Smooth muscle cell (in vitro differentiated cells): ENCODE results near the gene SLC7A6OS. TPM values are rescaled to one million over a fixed set of nuclear protein-coding genes. Genes with fewer than 3 reads are reported as not detected.

ENCODE experiments used
- DNase-seq: peaks from one replicate; lab custom pipeline; 2025; ENCODE audit not compliant: unreplicated experiment; lab: John Stamatoyannopoulos, UW
- H2AFZ ChIP-seq: fragments of 200-600 bp; sonication (generic); 2 replicates; pipeline ENCODE4 v1.6.0; 2016; ENCODE audit warnings: antibody characterized with exemption, low read depth, mild to moderate bottlenecking
- H3F3A ChIP-seq: fragments of 200-600 bp; sonication (generic); 2 replicates; pipeline ENCODE4 v1.6.0; 2017; ENCODE audit warnings: antibody characterized with exemption, low read depth
- H3K27ac ChIP-seq: fragments of 200-600 bp; sonication (generic); 2 replicates; pipeline ENCODE4 v1.5.1; 2016; ENCODE audit warnings: low read depth, mild to moderate bottlenecking
- H3K27me3 ChIP-seq: fragments of 200-600 bp; sonication (generic); 2 replicates; pipeline ENCODE4 v1.6.1; 2016; ENCODE audit warnings: low read depth, mild to moderate bottlenecking
- H3K36me3 ChIP-seq: fragments of 200-600 bp; sonication (generic); 2 replicates; pipeline ENCODE4 v1.5.1; 2016; ENCODE audit warnings: low read depth
- H3K4me1 ChIP-seq: fragments of 200-600 bp; sonication (generic); 2 replicates; pipeline ENCODE4 v1.5.1; 2016; ENCODE audit warnings: low read depth
- H3K4me2 ChIP-seq: fragments of 200-600 bp; sonication (generic); 2 replicates; pipeline ENCODE4 v1.6.0; 2016; ENCODE audit warnings: mild to moderate bottlenecking
- H3K4me3 ChIP-seq: fragments of 200-600 bp; sonication (generic); 2 replicates; pipeline ENCODE4 v1.5.1; 2016; ENCODE audit warnings: mild to moderate bottlenecking
- H3K79me2 ChIP-seq: fragments of 200-600 bp; sonication (generic); 2 replicates; pipeline ENCODE4 v1.6.0; 2016; ENCODE audit warnings: low read depth, mild to moderate bottlenecking
- H3K9ac ChIP-seq: fragments of 200-600 bp; sonication (generic); 2 replicates; pipeline ENCODE4 v1.6.0; 2016; ENCODE audit warnings: low read depth
- H3K9me3 ChIP-seq: fragments of 200-600 bp; sonication (generic); replicated peaks from 2 replicates; pipeline ENCODE4 v1.5.1; 2016; ENCODE audit warnings: low read depth
- H4K20me1 ChIP-seq: fragments of 200-600 bp; sonication (generic); 2 replicates; pipeline ENCODE4 v1.6.0; 2016; ENCODE audit warnings: low read depth
- WGBS: methylation state at CpG from one replicate; pipeline ENCODE4 v1.1.7; 2016; ENCODE audit warnings: low lambda C conversion rate; 5-methylcytosine and 5-hydroxymethylcytosine counted together
- polyA plus RNA-seq: library from polyadenylated mRNA; unstranded; fragments of >200 nt; fragmentation: Nextera tagmentation; extraction: Ambion mirVana; gene quantifications from 2 replicates; pipeline ENCODE4 v1.2.1, GENCODE V29; 2016
- total RNA-seq: library from RNA; depleted of rRNA; stranded (reverse); fragments of >200 nt; gene quantifications from 2 replicates; pipeline ENCODE4 v1.2.3, GENCODE V29; 2014
- TF ChIP-seq, protein P1 (sequence below): fragments of 200-600 bp; sonication (generic); IDR thresholded peaks from 2 replicates; pipeline ENCODE4 v1.5.1; 2017; ENCODE audit warnings: borderline replicate concordance, mild to moderate bottlenecking, antibody characterized with exemption; ENCODE audit not compliant: insufficient read depth, poor library complexity, severe bottlenecking

SLC7A6OS gene
- total and polyA plus RNA-seq, 2 experiments from 2014 or later = 9.6 to 13.9 TPM

DNA sequence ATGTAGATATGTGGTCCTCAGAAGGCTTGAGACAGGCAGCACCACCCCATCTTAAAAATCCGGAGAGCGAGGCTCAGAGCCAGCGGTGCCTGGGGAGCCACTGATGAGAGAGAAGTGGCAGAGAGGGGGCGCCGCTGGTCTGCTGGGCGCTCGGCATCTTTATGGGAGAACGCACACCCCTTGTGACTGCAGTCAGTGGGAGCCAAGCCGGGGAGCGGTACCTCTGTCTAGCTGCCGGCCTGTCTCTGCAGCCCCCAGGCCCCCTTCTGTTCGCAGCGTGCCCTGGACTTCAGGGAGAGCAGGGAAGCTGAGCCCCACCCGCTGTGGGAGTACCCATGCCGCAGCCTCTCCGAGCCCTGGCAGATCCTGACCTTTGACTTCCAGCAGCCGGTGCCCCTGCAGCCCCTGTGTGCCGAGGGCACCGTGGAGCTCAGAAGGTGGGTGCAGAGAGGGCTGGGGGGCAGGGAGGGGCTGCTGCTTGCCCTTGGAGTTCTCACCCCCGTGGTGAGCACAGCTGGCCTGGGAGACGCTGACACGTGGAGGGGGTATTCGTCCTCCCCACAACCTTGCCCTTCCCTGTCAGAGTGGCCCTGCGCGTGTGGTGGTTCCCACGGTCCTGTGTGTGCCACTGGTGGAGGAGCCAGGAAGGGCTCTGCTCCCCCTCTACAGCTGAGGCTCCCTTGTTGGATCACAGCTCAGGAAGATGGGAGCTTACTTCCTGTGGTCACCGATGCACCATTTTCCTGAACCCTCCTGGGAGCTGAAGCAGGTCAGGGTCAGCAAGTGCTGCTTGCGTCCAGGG, 44.9 kb upstream of the SLC7A6OS start:
- Histone ChIP-seq H3K4me1 (no peaks in the 10 kb centered on the region), H3K9me3 (no peaks in the 10 kb centered on the region), H3F3A (no peaks in the 10 kb centered on the region), H3K36me3 (no peaks in the 10 kb centered on the region), H2AFZ (no peak overlapping the region), H3K79me2 (no peaks in the 10 kb centered on the region), H3K9ac (no peak overlapping the region), H3K27me3 (no peaks in the 10 kb centered on the region), H4K20me1 (peaks cover under 1% of the 10 kb centered on the region), H3K27ac (no peak overlapping the region), H3K4me3 (no peak overlapping the region), H3K4me2 (no peak overlapping the region)
- 98% methylated on average over 28 of the region's 28 CpGs for WGBS
- DNase-seq = no peak
- TF ChIP-seq, protein P1, sequence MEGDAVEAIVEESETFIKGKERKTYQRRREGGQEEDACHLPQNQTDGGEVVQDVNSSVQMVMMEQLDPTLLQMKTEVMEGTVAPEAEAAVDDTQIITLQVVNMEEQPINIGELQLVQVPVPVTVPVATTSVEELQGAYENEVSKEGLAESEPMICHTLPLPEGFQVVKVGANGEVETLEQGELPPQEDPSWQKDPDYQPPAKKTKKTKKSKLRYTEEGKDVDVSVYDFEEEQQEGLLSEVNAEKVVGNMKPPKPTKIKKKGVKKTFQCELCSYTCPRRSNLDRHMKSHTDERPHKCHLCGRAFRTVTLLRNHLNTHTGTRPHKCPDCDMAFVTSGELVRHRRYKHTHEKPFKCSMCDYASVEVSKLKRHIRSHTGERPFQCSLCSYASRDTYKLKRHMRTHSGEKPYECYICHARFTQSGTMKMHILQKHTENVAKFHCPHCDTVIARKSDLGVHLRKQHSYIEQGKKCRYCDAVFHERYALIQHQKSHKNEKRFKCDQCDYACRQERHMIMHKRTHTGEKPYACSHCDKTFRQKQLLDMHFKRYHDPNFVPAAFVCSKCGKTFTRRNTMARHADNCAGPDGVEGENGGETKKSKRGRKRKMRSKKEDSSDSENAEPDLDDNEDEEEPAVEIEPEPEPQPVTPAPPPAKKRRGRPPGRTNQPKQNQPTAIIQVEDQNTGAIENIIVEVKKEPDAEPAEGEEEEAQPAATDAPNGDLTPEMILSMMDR = peak; percentile 19

DNA sequence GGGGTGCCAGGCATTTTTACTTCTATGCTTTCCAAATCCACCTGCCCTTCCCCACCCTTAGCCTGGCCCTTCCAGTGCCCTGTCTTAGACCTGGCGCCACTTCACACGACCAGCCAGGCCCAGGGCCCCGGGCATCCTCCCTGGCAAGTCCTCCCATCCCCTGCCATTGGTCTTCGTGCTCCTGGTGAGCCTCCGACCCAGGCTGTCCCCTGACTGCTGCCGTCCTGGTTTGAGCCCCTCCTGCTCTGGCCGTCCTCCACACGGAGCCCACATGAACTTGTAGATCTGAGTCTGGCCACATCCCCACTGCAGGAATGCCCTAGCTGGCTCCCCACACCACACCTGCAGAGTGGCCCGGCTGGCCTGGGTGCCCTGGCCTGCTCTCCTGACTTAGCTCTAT, 44.1 kb upstream of the SLC7A6OS start:
- DNase-seq = no peak
- no peaks in the 10 kb centered on the region for H3K9me3 ChIP-seq
- no peaks in the 10 kb centered on the region for H3K4me1 ChIP-seq
- no peak overlapping the region for H3K27ac ChIP-seq
- H4K20me1 ChIP-seq = peaks cover 5% of the 10 kb centered on the region
- no peak overlapping the region for H3K4me3 ChIP-seq
- WGBS = 100% methylated on average over 8 of the region's 9 CpGs
- no peak overlapping the region for H3K4me2 ChIP-seq
- H3K36me3 ChIP-seq = no peaks in the 10 kb centered on the region
- no peaks in the 10 kb centered on the region for H3K27me3 ChIP-seq
- H3F3A ChIP-seq = no peaks in the 10 kb centered on the region
- TF ChIP-seq, protein P1 = no peak
- H3K79me2 ChIP-seq = no peaks in the 10 kb centered on the region
- H2AFZ ChIP-seq = no peak overlapping the region
- no peak overlapping the region for H3K9ac ChIP-seq

DNA sequence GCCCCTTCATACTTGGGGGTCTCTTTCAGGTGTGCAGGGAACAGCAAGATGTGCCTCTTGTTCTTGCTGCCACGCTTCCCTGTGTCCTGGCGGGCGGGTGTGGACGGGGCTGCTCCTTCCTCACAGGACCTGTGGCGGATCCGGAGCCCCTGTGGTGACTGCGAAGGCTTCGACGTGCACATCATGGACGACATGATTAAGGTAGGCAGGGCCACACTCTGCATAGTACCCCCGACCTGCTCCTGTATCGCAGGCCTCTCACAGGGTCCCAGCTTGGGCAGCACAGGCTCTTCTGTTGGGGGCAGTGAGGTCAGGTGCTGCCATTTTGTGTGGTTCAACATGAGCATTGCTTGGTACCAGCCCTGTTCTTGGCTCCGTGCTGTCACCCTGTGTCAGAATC, 42.6 kb upstream of the SLC7A6OS start:
- no peaks in the 10 kb centered on the region for H3K27me3 ChIP-seq
- no peak overlapping the region for H3K27ac ChIP-seq
- no peaks in the 10 kb centered on the region for H3K36me3 ChIP-seq
- no peaks in the 10 kb centered on the region for H3F3A ChIP-seq
- H3K4me1 ChIP-seq = no peaks in the 10 kb centered on the region
- 94% methylated on average over 13 of the region's 13 CpGs for WGBS
- no peak overlapping the region for H3K4me2 ChIP-seq
- H2AFZ ChIP-seq = no peak overlapping the region
- no peak for DNase-seq
- H3K79me2 ChIP-seq = no peaks in the 10 kb centered on the region
- TF ChIP-seq, protein P1 = no peak
- H3K9me3 ChIP-seq = no peaks in the 10 kb centered on the region
- peaks cover 5% of the 10 kb centered on the region for H4K20me1 ChIP-seq
- H3K9ac ChIP-seq = no peak overlapping the region
- no peak overlapping the region for H3K4me3 ChIP-seq

DNA sequence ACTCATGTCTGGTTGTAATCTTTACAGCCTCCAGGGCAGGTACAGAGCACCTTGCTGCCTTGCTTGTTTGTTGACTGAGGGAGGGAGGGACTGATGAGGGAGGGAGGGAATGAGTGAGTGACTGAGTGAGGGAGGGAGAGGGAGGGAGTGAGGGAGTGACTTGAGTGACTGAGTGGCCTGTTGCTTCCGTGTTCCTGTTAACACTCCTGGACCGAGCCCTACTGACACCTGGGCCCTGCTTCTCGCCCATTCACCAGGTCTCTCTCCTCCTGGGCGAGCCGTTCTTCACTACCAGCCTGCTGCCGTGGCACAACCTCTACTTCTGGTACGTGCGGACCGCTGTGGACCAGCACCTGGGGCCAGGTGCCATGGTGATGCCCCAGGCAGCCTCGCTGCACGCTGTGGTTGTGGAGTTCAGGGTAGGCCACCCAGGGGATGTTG, 41.3 kb upstream of the SLC7A6OS start:
- WGBS = 93% methylated on average over 8 of the region's 11 CpGs
- H2AFZ ChIP-seq = no peak overlapping the region
- H3K27ac ChIP-seq = no peak overlapping the region
- no peaks in the 10 kb centered on the region for H3K4me1 ChIP-seq
- H3K9me3 ChIP-seq = no peaks in the 10 kb centered on the region
- H3K36me3 ChIP-seq = no peaks in the 10 kb centered on the region
- no peak overlapping the region for H3K4me3 ChIP-seq
- no peaks in the 10 kb centered on the region for H3K79me2 ChIP-seq
- DNase-seq = no peak
- no peak overlapping the region for H3K9ac ChIP-seq
- H3F3A ChIP-seq = no peaks in the 10 kb centered on the region
- TF ChIP-seq, protein P1 = no peak
- H3K4me2 ChIP-seq = no peak overlapping the region
- H4K20me1 ChIP-seq = peaks cover 5% of the 10 kb centered on the region
- H3K27me3 ChIP-seq = no peaks in the 10 kb centered on the region
